ENCODE data around the gene DNAJB2. TPM values are rescaled to one million over a fixed set of nuclear protein-coding genes. Genes with fewer than 3 reads are reported as not detected.

Gene DNAJB2
- total RNA-seq, 4 donors from 2014 or later: 22.7 to 95.0 (median 54.3) TPM

GRCh38 chr2:219279916-219280516, 850 bp downstream of the DNAJB2 start:
- in situ Hi-C loops (cut with MboI; ENCODE audit: low pct_ligation_motif_present in 1 of 4, low pct_unique_long_range_greater_than_20kb in 1 of 4, low sequenced_read_pairs in 3 of 4): loop anchor here in 1 of 4 donors (25.0 kb wide), 1 partner anchor 118 kb away; the partner anchor contains the start of genes NHEJ1 and SLC23A3
- 24 to 49% methylated on average over 3 to 12 of the region's 12 CpGs for WGBS, 2 donors (ENCODE audit: low coverage in 1 of 2)
- no peaks in the 10 kb centered on the region for H3K27me3 ChIP-seq
- no peak for TF ChIP-seq POLR2AphosphoS5 (IDR thresholded peaks at IDR 0.05)
- peak in 3 of 5 experiments; percentile 8 to 34 (median 20) for TF ChIP-seq CTCF (IDR thresholded peaks at IDR 0.05)
- peak overlapping the region; percentile 53 to 91 (median 68) for H3K4me3 ChIP-seq
- H3K27ac ChIP-seq: peak overlapping the region; percentile 94 to 98 (median 98)
- intact Hi-C loops (cut with DNase I; ENCODE audit: low total_unique reads): loop anchor here (2.0 kb wide), 1 partner anchor 103 kb away; the partner anchor contains the start of gene CNPPD1
- no peaks in the 10 kb centered on the region for H3K9me3 ChIP-seq
- peaks cover 16 to 27% (median 21%) of the 10 kb centered on the region in 4 donors for H3K4me1 ChIP-seq
- no peak for DNase-seq
- H3K36me3 ChIP-seq: peaks cover 0 to 3% (median 0%) of the 10 kb centered on the region in 4 donors

GRCh38 chr2:219280651-219281050, 1.5 kb downstream of the DNAJB2 start:
- 94 to 100% methylated on average over 2 to 4 of the region's 4 CpGs for WGBS, 2 donors (ENCODE audit: low coverage in 1 of 2)

GRCh38 chr2:219281588-219281987, 2.4 kb downstream of the DNAJB2 start:
- H3K27ac ChIP-seq: no peak overlapping the region
- intact Hi-C loops (cut with DNase I; ENCODE audit: low total_unique reads): loop anchor here (2.0 kb wide), 1 partner anchor 105 kb away; the partner anchor contains the start of gene CNPPD1

More at GRCh38 chr2:219280651-219281050, 1.5 kb downstream of the DNAJB2 start:
- Histone ChIP-seq H3K27me3 (no peaks in the 10 kb centered on the region), H3K4me1 (peaks cover 16 to 27% (median 21%) of the 10 kb centered on the region in 4 donors), H3K36me3 (peaks cover 0 to 3% (median 0%) of the 10 kb centered on the region in 4 donors), H3K4me3 (no peak overlapping the region), H3K27ac (peak overlapping the region in 3 of 4 donors; percentile 97 to 98 (median 98)), H3K9me3 (no peaks in the 10 kb centered on the region)
- in situ Hi-C loops (cut with MboI; ENCODE audit: low pct_ligation_motif_present in 1 of 4, low pct_unique_long_range_greater_than_20kb in 1 of 4, low sequenced_read_pairs in 3 of 4) (loop anchor here in 1 of 4 donors (25.0 kb wide), 1 partner anchor 118 kb away; the partner anchor contains the start of genes NHEJ1 and SLC23A3), intact Hi-C loops (cut with DNase I; ENCODE audit: low total_unique reads) (loop anchor here (2.0 kb wide), 1 partner anchor 104 kb away; the partner anchor contains the start of gene CNPPD1)
- no peak for DNase-seq
- no peak for TF ChIP-seq POLR2A (IDR thresholded peaks at IDR 0.05)
- no peak for TF ChIP-seq EP300 (IDR thresholded peaks at IDR 0.05; ENCODE audit: low read depth)

GRCh38 chr2:219282375-219282774, 3.2 kb downstream of the DNAJB2 start:
- no peak overlapping the region for H3K4me3 ChIP-seq
- WGBS, 2 donors (ENCODE audit: low coverage in 1 of 2): 88 to 89% methylated on average over 3 to 5 of the region's 5 CpGs
- TF ChIP-seq POLR2AphosphoS5 (IDR thresholded peaks at IDR 0.05): no peak
- no peak for TF ChIP-seq EP300 (IDR thresholded peaks at IDR 0.05; ENCODE audit: low read depth)
- TF ChIP-seq CTCF (IDR thresholded peaks at IDR 0.05): no peak
- TF ChIP-seq POLR2A (IDR thresholded peaks at IDR 0.05): no peak
- DNase-seq: no peak
- intact Hi-C loops (cut with DNase I; ENCODE audit: low total_unique reads): no loop called here
- no peak overlapping the region for H3K27ac ChIP-seq
- peaks cover 0 to 3% (median 0%) of the 10 kb centered on the region in 4 donors for H3K36me3 ChIP-seq
- H3K4me1 ChIP-seq: peaks cover 16 to 26% (median 21%) of the 10 kb centered on the region in 4 donors
- no peaks in the 10 kb centered on the region for H3K9me3 ChIP-seq
- H3K27me3 ChIP-seq: no peaks in the 10 kb centered on the region
- in situ Hi-C loops (cut with MboI; ENCODE audit: low pct_ligation_motif_present in 1 of 4, low pct_unique_long_range_greater_than_20kb in 1 of 4, low sequenced_read_pairs in 3 of 4): loop anchor here in 1 of 4 donors (25.0 kb wide), 1 partner anchor 120 kb away; the partner anchor contains the start of genes NHEJ1 and SLC23A3

More at GRCh38 chr2:219281588-219281987, 2.4 kb downstream of the DNAJB2 start:
- H3K36me3 ChIP-seq: peaks cover 0 to 3% (median 0%) of the 10 kb centered on the region in 4 donors
- WGBS, 2 donors (ENCODE audit: low coverage in 1 of 2): 72% methylated on average over 8 of the region's 8 CpGs; no CpG with 5 or more reads in 1 of the 2 donors
- no peak overlapping the region for H3K4me3 ChIP-seq
- H3K27me3 ChIP-seq: no peaks in the 10 kb centered on the region
- in situ Hi-C loops (cut with MboI; ENCODE audit: low pct_ligation_motif_present in 1 of 4, low pct_unique_long_range_greater_than_20kb in 1 of 4, low sequenced_read_pairs in 3 of 4): loop anchor here in 1 of 4 donors (25.0 kb wide), 1 partner anchor 119 kb away; the partner anchor contains the start of genes NHEJ1 and SLC23A3
- DNase-seq: no peak
- no peaks in the 10 kb centered on the region for H3K9me3 ChIP-seq
- H3K4me1 ChIP-seq: peaks cover 16 to 27% (median 21%) of the 10 kb centered on the region in 4 donors
- no peak for TF ChIP-seq POLR2AphosphoS5 (IDR thresholded peaks at IDR 0.05)
- TF ChIP-seq EP300 (IDR thresholded peaks at IDR 0.05; ENCODE audit: low read depth): no peak
- no peak for TF ChIP-seq POLR2A (IDR thresholded peaks at IDR 0.05)
- no peak for TF ChIP-seq CTCF (IDR thresholded peaks at IDR 0.05)
